ENCODE results near the gene CCNY.

CCNY gene

DNA sequence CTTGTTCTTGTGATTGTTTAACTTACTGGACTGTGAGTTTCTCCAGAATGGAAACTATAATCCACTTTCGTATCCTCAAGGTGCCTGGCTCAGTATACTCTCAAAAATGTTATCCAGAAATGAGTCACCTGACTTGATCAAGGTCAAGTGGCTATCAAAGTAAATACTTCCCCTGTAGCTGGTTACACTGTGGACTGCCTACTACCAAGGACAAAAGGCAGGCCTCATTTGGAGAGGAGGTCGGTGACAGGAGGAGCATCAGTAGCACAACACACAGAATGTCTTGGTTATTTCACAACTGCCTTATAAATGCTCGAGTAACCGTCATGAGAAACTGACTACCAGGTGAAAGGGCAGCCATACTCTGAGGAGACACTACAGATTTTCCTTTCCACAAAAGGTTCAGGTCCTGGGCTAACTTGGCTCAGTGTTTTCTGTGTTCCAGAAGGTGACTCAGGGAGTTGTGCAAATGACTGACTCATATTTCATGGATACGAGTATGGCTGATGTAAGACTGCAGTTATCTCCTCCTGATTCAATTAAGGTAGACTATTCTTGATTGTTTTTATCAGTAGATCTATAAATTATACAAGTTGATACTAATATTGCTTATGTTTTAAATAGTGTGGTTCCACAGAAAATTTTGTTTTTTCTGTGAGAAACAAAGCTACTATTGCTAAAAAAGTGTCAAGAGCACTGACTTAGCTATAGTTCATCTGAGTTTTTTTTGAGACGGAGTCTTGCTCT lies 4.2 kb upstream of the CCNY start:
- DNase-seq (ENCODE audit: low spot score) = no peak

DNA sequence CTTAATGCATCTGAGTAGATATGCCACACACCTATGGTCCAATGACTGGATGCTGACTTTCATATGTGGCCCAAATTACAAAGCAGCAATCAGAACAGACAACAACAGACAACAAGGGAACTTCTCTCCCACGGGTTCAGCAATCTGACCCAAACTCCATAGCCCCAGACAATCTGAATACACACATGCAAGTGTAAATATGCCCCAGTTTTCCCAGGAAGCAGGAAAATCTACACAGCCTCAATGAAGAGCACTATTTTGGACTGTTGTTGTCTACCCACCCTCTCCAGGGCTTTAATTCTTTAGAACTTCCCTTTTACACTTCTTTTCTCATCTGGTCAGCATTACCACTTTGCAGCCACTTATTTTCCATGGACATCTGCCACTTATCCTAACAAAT lies 2.0 kb upstream of the CCNY start:
- no peak for DNase-seq (ENCODE audit: low spot score)

DNA sequence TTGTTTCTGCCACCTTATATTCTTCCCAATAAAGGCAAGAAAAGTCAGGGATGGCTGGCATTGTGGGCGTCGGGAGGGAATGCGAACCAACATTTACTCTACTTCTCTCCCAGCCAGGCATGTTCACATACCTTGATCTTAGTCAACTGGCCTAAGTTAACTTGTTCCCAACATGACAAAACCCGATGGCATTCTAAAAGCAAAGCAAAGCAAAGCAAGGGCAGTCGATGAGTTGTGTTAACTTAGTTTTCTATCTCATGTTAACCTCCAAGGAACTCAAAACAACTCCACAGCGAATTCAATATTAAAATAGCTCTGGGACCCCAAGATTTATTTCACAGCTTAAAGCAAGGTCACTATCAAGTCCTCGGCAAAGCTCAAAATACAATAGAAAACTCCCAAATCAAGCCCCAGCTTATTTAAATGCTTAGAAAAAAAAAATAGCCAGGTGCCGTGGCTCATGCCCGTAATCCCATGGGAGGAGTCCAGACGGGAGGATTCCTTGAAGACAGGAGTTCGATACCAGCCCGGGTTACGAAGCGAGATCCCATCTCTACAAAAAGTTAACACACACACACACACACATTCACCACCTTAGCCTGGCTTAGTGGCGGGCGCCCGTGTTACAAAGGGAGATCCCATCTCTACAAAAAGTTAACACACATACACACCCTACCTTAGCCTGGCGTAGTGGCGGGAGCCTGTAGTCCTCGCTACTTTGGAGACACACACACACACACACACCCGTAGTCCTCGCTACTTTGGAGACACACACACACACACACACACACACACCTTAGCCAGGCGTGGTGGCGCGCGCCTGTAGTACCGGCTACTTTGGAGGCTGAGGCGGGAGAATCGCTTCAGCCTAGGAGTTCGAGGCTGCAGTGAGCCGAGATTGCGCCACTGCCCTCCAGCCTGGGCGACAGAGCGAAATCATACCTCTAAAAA lies 901 bp upstream of the CCNY start:
- DNase-seq (ENCODE audit: low spot score) = no peak

DNA sequence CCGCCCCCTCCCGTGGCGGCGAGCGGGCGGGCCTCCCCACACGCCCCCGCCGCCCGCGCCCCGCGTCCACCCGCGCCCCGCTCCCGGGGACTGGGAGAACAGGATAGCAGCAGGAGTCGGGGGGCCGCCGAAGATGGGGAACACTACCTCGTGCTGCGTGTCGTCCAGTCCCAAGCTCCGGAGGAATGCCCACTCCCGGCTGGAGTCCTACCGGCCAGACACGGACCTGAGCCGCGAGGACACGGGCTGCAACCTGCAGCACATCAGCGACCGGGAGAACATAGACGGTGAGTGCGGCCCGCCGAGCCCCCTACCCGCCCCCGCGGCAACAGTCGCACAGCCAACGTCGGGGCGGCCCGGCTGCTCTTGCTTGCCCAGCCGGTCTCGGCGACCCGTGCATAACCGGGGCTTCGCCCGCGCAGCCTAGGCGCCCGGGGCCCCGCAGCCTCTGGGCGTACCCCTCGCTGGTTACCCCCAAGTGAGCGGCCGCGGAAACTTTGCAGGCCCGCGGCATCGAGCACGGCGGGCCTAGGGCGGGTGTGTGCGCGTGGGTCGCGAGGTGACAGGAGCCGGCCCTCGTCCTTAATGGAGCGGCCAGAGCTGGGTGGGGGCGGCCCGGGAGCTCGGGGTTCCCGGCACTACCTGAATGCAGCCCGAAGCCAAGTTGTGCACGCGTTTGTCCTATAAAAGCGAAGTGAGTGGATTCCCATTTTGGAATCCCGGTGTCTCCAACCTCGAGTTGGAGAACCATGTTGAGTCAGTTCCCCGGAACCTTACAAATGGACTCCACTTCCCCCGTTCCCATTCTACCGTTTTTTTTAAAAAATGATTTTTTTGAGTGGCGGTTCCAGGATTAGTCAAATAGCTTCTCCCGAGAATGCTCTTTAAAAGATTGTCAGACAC lies 863 bp downstream of the CCNY start:
- DNase-seq (ENCODE audit: low spot score) = no peak

DNA sequence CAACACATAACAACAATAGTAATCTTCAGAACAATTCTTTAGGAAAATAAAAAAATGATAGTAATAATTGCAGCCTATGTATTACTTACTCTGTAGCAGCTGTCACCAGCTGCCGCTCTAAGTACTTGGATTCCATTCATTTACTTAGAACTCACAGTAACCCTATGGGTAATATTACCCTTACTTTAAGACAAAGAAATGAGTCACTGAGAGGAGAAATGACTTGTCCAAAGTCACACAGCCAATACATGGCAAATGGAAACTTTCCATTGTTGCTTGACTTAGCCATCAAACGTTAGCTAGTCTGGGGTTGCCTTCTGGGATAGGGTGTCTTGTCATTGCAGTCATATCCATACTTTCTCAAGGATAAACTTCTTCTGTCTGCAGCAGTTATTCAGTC lies 3.6 kb downstream of the CCNY start:
- DNase-seq (ENCODE audit: low spot score) = no peak

DNA sequence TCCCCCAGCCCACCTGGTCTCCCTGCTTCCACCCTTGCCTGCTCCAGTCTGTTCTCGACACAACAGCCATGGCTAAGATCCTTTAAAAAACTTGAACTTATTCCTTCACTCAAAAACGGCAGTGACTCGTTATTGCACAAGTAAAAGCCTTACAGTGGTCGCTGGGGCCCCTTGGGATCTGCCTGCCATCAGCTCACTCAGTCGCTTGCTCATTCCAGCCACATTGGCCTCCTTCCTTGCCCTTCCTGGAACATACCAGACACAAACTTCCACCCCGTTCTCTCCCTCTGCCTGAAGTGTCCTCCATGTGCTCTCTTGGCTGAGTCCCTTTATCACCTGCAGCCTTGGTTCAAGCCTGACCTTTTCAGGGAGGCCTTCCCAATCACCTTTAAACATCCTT lies 4.7 kb downstream of the CCNY start:
- no peak for DNase-seq (ENCODE audit: low spot score)

DNA sequence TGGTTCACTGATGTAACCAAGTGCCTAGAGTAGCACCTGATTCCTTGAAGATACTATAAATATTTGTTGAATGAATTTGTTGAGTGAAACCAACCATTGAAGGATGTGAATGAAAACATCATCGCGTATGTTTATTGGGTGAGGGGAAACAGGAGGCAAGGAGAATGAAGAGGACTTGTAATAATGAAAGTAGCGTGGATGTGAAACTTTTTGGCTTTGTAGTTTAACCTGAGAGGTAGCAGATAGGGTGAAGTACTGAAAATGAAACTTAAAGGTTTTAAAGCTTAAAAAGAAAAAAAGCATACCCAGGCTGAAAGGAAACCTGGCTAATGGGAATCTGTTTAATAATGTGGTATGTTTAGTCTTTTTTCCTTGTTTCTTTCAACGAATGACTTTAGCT lies 5.2 kb downstream of the CCNY start:
- DNase-seq (ENCODE audit: low spot score) = no peak

DNA sequence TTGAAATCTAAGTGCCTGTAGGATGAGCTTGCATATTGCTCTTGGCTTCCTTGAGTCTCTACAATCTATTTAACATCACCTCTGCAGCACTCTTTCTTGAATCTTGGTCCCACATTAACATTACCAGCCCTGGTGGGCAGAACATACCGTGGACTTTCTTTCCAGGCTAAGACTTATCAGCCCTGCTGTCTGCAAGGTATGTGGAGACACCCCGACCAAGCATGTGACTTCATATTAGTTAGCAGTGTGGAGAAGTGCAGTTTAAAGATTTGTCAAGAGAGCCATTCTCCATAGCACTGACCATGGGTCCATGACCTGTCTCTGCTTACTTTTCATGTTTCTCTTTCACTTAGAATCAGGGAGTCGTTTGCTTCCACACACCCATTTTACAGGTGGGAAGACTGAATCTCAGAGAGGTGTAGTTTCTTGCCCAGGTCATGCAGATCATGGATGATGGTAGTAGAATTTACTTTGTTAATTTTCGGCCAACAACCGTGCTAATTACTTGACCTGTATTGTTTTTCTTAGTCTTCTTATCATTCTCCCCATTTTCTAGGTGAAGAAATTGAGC lies 6.0 kb downstream of the CCNY start:
- no peak for DNase-seq (ENCODE audit: low spot score)

DNA sequence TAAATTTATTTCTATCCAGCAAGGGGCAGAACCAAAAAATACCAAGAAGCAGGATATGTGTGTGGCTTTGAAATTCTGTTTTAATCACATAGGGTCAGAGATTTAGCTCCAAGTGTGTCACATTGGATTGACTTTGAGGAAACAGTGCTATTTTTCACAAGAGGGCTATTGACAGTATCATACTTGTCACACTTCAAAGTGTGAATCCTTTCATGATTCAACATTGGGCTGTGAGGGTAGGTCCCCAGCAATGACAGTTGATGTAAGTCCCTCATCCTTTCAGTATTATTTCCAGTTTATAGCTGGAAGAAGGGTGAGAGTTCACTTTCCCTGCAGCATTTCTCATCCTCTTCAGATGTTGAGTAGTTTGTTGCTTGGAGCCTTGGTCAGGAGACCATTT lies 7.4 kb downstream of the CCNY start:
- DNase-seq (ENCODE audit: low spot score) = no peak

DNA sequence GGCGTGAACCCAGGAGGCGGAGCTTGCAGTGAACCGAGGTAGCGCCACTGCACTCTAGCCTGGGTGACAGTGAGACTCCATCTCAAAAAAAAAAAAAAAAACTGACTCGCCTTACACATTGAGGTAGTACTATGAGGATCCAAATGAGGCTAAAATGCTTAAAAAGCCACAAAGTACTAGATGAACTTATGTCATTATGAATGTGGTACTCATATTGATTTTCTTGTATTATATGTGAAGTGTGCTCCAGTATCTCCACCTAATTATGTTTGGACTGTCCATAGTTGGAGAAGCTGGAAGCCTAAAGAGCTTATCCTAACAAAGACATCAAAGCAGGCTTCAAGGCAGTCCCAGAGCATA lies 9.1 kb downstream of the CCNY start:
- DNase-seq (ENCODE audit: low spot score) = no peak

DNA sequence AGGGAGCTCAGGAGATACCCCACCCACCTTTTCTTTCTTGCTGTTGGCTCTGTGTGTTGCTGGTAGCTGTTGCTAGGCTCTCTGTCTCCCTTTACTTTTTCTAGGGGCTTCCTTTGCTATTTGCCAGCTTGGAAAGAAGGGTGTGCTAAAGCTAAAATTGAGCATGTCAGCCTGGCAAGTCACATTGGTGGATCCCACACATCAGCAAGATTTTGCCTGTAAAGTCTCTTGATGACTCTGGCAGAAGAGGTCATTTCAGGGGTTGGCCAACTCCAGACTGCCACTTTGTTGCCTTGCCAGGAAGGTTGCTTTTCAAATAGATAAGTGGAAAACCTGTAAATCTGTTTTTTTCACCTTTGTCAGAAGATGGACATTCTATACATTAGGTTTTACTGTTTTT lies 9.9 kb downstream of the CCNY start:
- no peak for DNase-seq (ENCODE audit: low spot score)

DNA sequence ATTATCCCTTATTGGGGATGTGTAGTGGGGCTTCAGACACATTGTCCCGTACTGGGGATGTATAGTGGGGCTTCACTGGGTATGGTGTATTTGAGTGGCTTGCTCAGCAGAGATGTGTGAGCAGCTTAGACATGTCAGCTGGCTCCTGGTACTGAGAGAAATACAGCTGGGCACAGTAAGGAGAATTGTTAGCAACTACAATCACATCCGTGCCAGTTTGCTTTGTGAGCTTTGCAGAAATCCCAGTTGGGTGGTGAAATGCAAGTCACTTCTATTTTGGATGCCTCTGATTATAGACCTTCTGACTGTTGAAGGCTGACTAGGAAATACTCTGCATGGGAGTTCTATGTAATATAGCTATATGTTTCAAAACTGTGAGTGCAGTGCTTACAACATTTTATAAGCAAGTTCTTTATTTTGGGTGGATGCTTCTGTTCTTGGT lies 10.8 kb downstream of the CCNY start:
- no peak for DNase-seq (ENCODE audit: low spot score)

DNA sequence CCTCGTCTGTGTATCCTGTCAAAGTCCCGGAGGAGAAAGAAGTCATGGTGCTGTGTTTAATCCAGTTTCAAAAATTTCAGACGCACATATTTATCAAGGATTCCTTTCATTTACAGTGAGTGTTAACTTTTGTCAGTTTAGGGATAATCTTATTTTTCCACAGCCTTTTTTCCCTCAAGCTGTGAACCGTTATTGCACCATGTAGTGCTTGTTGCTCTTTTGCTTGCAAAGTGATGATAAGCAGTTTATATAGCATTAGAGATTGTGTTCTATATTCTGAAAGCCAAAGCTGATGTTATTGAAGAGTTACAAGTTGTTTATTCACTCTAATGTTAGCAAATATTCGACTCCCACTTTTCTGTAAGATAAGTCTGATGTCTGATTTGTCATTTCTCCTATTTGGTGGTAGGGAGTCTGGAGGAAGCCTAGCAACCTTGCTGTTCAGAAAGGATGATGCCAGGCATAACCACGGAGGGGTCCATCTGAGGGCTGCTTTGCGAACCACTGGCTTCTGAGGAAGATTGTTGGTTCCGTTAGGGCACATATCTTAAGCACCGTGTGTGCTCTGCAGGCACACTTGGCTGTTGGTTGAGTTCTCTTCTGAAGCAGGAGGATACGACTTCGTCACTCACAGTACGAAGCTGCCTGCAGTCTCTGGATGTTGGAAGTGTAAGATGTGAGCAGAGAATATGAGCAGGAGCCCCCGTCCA lies 11.7 kb downstream of the CCNY start:
- no peak for DNase-seq (ENCODE audit: low spot score)

DNA sequence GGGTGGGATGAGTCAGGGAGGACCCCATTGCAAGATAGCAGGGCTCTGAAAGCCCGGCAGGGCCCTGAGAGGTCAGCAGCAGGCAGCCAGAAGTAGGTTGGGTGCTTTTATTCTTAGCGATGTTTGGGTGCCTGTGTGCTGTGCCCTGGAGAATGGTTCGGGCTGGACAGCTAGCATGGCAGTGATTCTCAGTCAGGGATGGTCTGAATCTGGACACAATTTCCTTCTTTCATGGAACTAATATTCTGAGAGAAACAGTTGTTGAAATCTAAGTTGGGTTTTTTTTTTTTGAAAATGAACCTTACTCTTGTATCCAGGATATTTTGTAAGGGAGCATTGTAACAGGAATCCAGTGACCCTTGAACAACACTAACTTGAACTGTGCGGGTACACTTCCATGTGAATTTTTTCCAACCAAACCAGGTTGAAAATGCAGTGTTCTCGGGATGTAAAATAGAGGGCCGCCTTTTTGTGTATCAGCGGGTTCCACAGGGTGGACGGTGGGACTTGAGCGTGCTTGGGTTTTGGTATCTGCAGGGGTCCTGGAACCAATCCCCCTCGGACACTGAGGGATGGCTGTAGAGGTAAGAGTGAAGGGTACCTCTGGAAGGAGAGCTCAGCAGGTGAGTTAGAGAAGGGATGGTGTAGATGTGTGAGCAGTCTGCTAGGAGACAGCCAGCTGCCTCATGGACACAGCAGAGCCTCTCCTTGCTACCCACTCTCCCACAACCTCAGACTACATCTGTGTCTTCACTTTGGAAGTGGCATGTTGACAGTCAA lies 12.5 kb downstream of the CCNY start:
- no peak for DNase-seq (ENCODE audit: low spot score)

DNA sequence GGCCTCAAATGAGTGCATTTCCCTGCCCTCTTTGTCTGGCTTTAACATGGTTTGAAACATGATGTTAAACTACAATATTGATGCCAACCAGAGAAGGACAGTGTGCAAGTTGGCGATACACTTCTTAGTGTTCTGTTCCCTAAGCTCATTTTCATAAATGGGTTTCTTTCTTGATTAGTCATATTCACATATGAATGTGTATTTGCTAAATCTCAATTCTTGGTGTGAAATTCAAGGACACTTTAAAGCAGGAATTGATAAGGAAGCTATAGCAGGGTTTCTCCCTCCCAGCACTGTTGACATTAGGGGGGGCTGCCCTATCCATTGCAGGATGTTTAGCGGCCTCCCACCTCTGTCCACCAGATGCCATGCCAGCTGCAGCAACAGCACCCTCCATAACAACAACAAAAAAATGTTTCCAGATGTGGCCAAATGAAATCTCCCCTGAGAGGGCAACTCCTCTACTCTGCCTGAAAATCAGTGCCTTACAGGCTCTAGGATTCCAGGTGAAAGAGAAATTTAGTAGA lies 13.1 kb downstream of the CCNY start:
- no peak for DNase-seq (ENCODE audit: low spot score)

DNA sequence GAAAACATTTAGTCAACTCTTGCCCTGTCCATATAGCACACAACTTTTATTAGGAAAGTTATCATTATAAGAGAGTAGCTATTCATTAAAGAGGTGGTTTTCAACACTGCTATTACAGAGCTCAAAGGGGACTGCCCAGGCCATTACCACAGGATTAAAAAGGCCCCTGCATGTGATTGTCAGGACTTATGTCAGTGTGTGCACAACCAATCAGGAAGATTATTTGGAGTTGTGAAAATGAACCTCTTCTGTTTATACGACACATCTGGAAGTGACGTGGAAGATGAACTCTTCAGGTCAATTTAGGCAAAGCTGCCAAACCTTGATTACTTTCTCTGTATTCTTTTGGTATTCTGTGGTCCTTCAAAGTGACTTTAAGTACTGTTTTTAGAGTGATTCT lies 14.7 kb downstream of the CCNY start:
- DNase-seq (ENCODE audit: low spot score) = no peak

DNA sequence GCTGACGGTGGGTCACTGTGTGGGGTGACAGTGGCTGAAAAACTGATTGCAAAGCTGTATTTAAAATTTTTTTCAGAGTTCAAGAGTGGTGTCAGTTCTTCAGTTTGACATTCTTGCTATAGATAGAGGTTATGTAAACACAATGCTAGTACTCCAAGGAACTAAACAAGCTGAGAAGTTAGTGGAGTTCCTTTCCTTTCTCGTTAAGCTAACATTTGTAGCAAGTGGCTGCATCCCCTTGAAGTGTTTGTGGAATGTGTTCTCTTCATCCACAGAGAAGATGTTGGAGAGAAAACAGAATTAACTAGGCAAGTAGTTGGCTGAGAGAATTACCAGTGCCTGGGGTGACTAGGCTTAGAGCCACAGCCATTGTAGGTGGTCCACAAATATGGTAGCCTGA lies 15.8 kb downstream of the CCNY start:
- no peak for DNase-seq (ENCODE audit: low spot score)

DNA sequence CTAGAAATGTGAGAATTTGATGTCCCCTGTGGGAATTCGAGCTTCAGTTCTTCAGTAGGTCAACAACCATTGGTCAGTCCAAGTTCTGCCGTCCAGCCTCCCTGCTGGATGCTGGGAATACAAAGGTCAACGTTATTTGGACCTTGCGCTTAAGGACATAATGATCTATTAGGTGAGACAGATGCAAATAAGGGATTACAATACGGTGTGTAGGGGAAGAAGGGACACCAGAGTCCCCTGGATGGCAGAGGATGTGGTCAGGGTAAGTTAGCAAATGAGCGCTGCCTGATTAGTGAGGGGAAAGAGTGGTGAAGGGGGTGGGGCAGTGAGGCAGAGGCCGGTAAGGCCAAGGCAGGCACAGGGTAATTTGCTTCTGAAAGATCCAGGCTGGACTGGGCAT lies 16.2 kb downstream of the CCNY start:
- DNase-seq (ENCODE audit: low spot score) = no peak

DNA sequence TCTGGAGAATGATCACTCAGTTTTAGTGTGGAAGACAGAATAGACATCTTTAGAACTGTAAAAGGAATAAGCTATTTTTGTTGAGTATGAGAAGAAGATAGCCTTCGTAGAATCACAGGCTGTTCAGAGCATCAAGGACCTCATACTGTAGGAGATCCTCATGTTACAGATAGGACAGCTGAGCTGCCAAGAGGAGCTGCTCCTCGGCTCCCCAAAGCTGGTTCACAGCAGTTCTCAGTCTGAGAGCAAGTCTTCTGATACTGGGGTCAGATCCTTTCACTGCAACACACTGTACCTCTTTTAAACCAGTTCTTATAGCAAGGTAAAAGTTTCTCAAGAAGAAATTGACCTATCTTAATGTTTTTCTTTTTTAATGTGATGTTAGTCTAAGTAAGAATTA lies 17.1 kb downstream of the CCNY start:
- DNase-seq (ENCODE audit: low spot score) = no peak

DNA sequence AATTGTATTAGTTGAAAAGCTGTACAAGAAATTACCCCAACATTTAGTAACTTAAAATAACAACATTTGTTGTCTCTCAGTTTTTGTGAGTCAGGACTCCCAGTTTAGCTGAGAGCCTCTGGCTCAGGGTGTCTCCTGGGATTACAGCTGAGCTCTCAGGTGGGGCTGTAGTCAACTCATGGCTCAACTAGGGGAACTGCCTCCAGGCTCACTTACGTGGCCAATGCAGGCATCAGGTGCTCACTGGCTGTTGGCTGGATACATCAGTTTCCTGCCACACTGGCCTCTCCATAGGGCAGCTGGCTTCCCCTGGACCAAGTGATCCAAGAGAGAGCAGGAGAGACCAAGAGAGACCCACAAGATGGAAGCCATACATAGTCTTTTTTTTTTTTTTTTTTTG lies 17.5 kb downstream of the CCNY start:
- no peak for DNase-seq (ENCODE audit: low spot score)
